Adrenal gland (tissue), 5 donors: Measurements from ENCODE around the gene CEP95.
"Not testable (repeated sequence)": the region's sequence is repeated elsewhere in the genome, so short reads cannot be mapped to it uniquely, and the experiment has no call there.

ENCODE experiments used
- CTCF ChIP-seq, 6 experiments: fragments of 450-650 bp in 4 of 6; fragments of 200-600 bp in 2 of 6; sonication (generic) in 1 of 6; IDR thresholded peaks; 1 replicate in 5 of 6; 2 replicates in 1 of 6; pipeline versions ENCODE4 v1.5.1 to v1.8.0; 2016 to 2021; ENCODE audit warnings: antibody characterized with exemption in 6 of 6, mild to moderate bottlenecking in 2 of 6, moderate library complexity in 1 of 6
- POLR2A ChIP-seq, 2 donors: fragments of 450-650 bp; IDR thresholded peaks; one replicate each; pipeline ENCODE4 v1.6.1; 2017; ENCODE audit warnings: antibody characterized with exemption in 2 of 2, mild to moderate bottlenecking in 2 of 2, moderate library complexity in 1 of 2
- donor health status: DM: no; HTN: no; CAD: no.

GRCh38 chr17:64466834-64467233 is 39.9 kb upstream of the CEP95 start:
- not testable (repeated sequence) for TF ChIP-seq CTCF, POLR2A (IDR thresholded peaks at IDR 0.05)
